M059J (cell line): ENCODE measurements around the gene ZBTB42. TPM values are rescaled to one million over a fixed set of nuclear protein-coding genes. Genes with fewer than 3 reads are reported as not detected.
A peak's percentile ranks its signal among the peaks of the same experiment; 100 is the strongest.
"Not testable (repeated sequence)": the region's sequence is repeated elsewhere in the genome, so short reads cannot be mapped to it uniquely, and the experiment has no call there.

Source experiments
- DNase-seq: peaks from one replicate; pipeline ENCODE4 v3.0.0-alpha.2; 2012; ENCODE audit warnings: low read depth
- total RNA-seq: library from RNA; depleted of rRNA; stranded (reverse); fragments of >200 nt; shearing (Covaris generic); gene quantifications from 2 replicates; pipeline ENCODE4 v1.2.3, GENCODE V29; 2014

The ZBTB42 gene
- total RNA-seq, 1 experiment from 2014 or later = 3.3 TPM

- DNase-seq = no peak
These were observed 5.9 kb downstream of the ZBTB42 start for GRCh38 chr14:104806625-104807465.

- DNase-seq = no peak
These were observed 7.6 kb downstream of the ZBTB42 start for GRCh38 chr14:104808456-104808855.

- no peak for DNase-seq
These were observed 9.4 kb downstream of the ZBTB42 start for GRCh38 chr14:104810316-104810715.

DNA sequence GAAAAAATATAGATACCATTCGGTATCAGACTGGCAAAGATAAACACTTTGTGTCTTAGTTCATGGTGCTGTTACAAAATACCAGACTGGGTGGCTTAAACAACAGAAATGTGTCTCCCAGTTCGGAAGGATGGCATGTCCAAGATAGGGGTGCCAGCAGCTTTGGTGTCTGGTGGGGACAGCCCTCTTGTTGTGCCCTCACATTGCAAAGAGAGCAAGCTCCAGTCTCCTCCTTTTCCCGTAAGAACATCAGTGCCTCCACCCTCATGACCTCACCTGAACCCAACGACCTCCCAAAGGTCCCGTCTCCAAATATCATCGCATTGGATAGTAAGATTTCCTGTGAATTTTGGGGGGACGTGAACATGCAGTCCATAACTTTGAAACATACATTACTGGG, 12.4 kb downstream of the ZBTB42 start:
- no peak for DNase-seq

GRCh38 chr14:104814701-104815100, 13.8 kb downstream of the ZBTB42 start:
- not testable (repeated sequence) for DNase-seq

GRCh38 chr14:104816616-104816884, 15.6 kb downstream of the ZBTB42 start:
- no peak for DNase-seq

DNA sequence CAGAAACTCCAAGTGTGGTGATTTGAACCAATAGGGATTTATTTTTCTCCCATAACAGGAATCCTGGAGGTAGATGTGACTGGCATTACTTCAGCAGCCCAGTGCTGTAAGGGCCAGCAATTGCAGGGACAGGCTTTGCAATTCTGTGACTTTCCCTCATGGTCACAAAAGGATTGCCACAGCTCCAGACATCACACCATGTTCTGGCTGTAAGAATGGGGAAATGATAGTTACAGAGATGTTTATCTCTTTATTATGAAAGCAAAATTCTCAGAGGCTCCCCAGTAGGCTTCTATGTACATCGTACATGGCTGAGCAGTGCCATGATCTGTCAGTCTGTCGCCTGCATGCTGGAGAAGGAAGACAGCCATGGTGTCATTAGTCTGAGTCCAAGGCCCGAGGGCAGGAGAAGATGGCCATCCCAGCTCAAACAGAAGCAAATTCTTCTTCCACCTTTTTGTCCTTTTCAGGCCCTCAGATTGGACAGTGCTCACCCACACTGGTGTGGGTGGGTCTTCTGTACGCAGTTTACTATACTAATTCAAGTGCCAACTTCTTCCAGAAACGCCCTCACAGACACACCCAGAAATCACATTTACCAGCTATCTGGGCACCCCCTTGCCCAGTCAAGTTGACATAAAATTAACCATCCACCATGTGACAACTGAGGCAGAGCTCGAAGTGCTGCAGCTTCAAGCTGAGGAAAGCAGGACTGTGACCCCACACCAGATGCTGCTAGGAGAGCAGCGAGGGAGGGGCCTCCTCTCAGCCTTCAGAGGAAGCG, 17.2 kb downstream of the ZBTB42 start:
- DNase-seq = no peak

DNA sequence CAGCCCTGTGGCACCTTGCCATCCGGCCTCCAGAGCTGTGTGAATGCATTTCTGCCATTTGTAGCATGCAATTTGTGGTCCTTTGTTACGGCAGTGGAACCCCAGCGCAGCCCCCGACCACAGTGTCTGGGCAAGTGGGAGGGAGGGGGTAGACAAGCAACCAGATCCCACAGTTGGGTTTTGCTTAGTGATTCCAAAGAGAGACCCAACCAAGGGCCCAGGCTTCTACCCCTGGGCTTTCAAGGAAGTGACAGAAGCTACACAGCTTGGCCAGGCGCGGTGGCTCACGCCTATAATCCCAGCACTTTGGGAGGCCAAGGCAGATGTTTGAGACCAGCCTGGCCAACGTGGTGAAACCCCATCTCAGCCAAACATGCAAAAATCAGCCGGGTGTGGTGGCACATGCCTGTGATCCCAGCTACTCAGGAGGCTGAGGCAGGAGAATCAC, 17.8 kb downstream of the ZBTB42 start:
- DNase-seq = no peak

DNA sequence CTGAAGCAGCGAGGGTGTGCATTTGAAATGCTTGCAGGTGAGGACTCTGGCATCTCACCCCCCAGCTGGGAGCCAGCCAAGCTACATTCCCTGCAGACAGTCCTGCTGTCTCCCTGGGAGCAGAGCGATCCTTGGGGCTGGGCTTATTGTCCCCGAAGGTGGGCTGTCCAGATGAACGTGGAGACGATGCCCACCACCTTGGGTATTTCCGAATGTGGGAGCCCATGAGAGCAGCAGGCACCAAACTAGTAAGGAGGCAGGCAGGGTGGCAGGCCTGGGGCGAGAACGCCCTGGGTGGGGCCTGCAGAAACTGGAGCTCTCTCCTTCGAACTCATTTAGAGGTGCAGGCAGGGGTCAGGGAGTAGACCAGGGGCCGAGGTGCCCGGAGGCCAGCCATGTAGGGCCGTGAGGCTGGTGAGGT, 18.5 kb downstream of the ZBTB42 start:
- DNase-seq = no peak

DNA sequence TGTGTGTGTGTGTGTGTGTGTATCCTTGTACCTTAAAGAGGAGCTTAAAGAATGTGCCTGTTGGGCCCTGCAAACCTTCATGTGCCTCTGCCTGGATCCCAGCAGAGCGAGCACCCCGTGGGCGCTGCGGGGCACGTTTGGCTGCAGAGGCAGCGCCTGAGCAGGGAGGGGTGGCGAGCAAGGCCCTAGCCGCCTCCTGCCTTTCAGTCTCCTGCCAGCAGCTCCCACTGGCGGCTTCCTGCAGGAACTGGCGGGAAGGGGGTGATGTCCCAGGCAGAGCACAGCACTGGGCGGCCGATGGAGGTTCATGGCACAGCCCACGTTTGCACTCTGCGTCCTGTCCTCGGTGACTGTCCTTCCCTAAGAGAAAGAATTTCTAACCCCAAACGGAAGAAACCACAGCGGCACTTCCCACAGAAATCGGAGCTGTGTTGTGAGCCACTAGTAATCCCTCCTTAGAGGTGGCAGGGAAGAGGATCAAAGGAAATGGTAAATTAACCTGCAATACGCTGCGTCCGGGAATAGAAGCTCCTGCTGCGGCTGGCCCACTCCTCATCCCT, 19.8 kb downstream of the ZBTB42 start:
- no peak for DNase-seq

GRCh38 chr14:104821229-104821945, 20.5 kb downstream of the ZBTB42 start:
- DNase-seq = no peak

- no peak for DNase-seq
These were observed 21.2 kb downstream of the ZBTB42 start for GRCh38 chr14:104821971-104822608.

DNA sequence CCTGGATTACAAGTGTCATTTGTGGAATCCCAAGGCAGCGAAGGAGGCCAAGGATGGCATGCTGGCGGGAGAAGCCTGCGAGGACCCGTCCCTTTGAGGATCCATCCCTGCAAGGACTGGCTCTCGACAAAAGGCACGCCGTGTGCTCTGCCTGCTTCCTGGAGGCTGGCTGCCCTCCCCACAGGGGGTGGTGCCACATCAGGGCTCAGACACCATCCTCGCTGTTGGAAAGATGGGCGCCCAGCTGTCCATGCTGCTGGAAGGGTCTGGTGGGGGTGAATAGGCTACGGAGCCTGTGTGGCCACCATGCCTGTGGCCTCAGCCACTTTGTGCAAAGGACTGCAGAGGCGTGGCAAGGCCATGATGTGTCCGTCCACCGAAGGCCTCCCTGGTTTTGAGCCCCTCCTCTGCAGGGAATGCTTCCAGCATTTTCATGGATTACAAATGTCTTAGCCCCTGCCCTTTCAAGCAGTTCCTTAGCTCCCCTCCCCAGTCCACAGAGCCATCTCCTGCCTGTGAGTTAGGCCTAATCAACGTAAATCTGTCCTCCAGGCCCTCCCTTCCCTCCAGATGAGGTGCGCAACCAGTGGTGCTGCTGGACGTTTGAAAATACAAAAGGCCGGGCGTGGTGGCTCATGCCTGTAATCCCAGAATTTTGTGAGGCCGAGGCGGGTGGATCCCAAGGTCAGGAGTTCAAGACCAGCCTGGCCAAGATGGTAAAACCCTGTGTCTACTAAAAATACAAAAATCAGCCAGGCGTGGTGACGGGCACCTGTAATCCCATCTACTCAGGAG, 22.1 kb downstream of the ZBTB42 start:
- DNase-seq = no peak

DNA sequence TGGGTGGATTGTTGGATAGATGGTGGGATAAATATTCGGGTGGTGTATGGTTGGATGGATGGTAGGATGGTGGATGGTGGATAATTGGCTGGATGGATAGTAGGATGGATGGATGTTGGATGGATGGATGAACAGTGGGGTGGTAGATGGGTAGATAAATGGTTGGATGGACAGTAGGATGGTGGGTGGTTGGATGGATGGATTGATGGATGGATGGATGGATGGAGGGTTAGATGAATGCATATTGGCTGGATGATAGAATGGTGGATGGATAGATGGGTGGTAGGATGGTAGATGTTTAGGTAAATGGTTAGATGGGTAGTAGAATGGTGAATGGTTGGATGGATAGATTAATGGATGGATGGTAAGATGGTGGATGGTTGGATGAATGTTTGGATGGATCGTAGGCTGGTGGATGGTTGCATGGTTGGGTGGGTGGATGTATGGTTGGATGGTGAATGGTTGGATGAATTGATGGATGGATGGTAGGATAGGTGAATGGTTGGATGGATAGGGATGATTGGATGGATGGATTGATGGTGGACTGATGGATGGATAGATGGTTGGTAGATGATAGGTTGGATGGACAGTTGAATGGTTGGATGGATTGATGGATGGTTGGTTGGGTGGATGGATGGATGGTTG, 23.6 kb downstream of the ZBTB42 start:
- no peak for DNase-seq

DNA sequence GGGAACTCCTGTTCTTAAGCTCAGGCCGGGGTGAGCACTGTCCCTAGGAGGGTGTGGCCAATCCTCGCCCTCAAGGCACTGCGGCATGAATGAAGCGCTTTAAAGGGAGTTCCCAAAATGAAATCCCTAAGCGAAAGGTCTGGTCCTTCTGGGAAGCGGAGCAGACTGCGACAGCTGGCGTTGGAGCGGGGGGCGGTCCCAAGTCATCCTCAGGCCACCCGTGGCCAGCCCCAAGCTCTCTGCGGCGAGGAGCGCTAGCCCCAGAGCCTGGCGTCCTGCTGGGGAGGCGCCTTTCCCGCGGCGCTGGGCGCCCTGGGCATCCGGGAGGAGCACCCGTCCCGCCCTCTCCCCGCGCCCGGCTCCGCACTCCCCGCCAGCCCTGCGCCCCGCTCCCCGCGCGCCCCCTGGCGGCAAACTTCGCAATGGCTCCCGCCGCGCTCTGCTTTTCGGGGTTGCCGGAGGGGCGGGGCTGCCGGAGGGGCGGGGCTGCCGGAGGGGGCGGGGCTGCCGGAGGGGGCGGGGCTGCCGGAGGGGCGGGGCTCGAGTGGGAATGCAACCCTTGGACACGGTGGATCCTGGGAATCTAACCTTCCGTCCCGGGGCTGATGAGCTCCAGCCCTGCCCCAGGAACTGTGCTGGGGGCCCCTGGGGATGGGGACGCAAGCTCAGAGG, 25.4 kb downstream of the ZBTB42 start:
- peak; percentile 67 for DNase-seq

- DNase-seq = no peak
These were observed 25.9 kb downstream of the ZBTB42 start for GRCh38 chr14:104826861-104827176.

GRCh38 chr14:104827177-104828055, 26.5 kb downstream of the ZBTB42 start:
- no peak for DNase-seq

DNA sequence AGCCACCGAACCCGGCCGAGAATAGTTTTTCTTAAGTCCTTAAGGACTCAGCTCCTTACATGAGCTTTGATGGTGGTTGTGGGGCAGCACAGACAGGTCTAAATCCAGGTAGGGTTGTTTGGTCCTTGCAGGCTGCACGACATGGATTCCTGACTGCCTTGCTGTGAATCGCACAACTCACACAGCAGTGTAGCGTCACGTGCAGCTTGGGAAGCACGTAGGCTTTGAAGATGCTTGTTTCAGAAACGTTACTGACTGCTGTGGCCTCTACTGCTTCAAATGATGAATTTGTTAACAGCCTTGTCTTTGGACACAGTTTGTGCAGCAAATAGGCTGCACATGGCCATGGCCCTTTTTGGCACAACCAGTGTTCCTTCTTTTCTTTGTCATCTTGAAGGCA, 29.9 kb downstream of the ZBTB42 start:
- DNase-seq = no peak
